ENCODE data around the gene LYSET.
"Not testable (repeated sequence)": the region's sequence is repeated elsewhere in the genome, so short reads cannot be mapped to it uniquely, and the experiment has no call there.

The LYSET gene

GRCh38 chr14:93230539-93230938 lies 45.4 kb downstream of the LYSET start:
- DNase-seq, result no peak

- no peak for DNase-seq
Measured at GRCh38 chr14:93231129-93231979, 46.2 kb downstream of the LYSET start.

- DNase-seq, result no peak
Measured at GRCh38 chr14:93232159-93232558, 47.0 kb downstream of the LYSET start.

- DNase-seq, result not testable (repeated sequence)
Measured at GRCh38 chr14:93233078-93233477, 48.0 kb downstream of the LYSET start.

GRCh38 chr14:93234798-93235197 lies 49.7 kb downstream of the LYSET start:
- DNase-seq, result no peak

Data from right forelimb (tissue), 1 donor.